ENCODE results near the gene GATA5.

GRCh38 chr20:62489186-62489931 lies 13.6 kb upstream of the GATA5 start:
- no peak for TF ChIP-seq POLR2A (IDR thresholded peaks at IDR 0.05; ENCODE audit: low read depth, low read length)
- TF ChIP-seq POLR2AphosphoS5 (IDR thresholded peaks at IDR 0.05; ENCODE audit: low read depth, low read length) = no peak
- TF ChIP-seq TAF1 (IDR thresholded peaks at IDR 0.05; ENCODE audit: borderline replicate concordance, low read depth, low read length) = no peak

All from GM12892 (cell line).